Astrocyte (in vitro differentiated cells and primary cell): ENCODE results near the gene C2orf92. TPM values are rescaled to one million over a fixed set of nuclear protein-coding genes. Genes with fewer than 3 reads are reported as not detected.
"Not testable (repeated sequence)": the region's sequence is repeated elsewhere in the genome, so short reads cannot be mapped to it uniquely, and the experiment has no call there.

Source experiments
- DNase-seq: peaks from one replicate; pipeline ENCODE4 v3.0.0-alpha.2; 2010; ENCODE audit warnings: low read depth
- FAIRE-seq: peaks from 2 replicates; lab custom pipeline; 2011; peaks lifted over from hg19 to GRCh38; lab: Jason Lieb, UNC
- H2AFZ ChIP-seq: 2 replicates; pipeline ENCODE4 v1.6.0; 2012; ENCODE audit warnings: low read depth, low read length, inconsistent platforms
- H3K27ac ChIP-seq: 2 replicates; pipeline ENCODE4 v1.5.1; 2011; ENCODE audit warnings: low read depth, low read length, inconsistent platforms
- H3K27me3 ChIP-seq: 2 replicates; pipeline ENCODE4 v1.6.0; 2011; ENCODE audit warnings: low read length, inconsistent platforms; ENCODE audit not compliant: insufficient read depth
- H3K36me3 ChIP-seq: 2 replicates; pipeline ENCODE4 v1.5.1; 2011; ENCODE audit warnings: low read length, inconsistent platforms; ENCODE audit not compliant: insufficient read depth
- H3K4me1 ChIP-seq: 2 replicates; pipeline ENCODE4 v1.5.1; 2011; ENCODE audit warnings: low read length, inconsistent platforms; ENCODE audit not compliant: insufficient read depth
- H3K4me2 ChIP-seq: 2 replicates; pipeline ENCODE4 v1.6.0; 2012; ENCODE audit warnings: low read length, inconsistent platforms
- H3K4me3 ChIP-seq: 2 replicates; pipeline ENCODE4 v1.5.1; 2011; ENCODE audit warnings: low read depth, mild to moderate bottlenecking, low read length, inconsistent platforms; ENCODE audit not compliant: insufficient read depth
- H3K79me2 ChIP-seq: 2 replicates; pipeline ENCODE4 v1.6.0; 2012; ENCODE audit warnings: mild to moderate bottlenecking, low read length, inconsistent platforms; ENCODE audit not compliant: insufficient read depth
- H3K9ac ChIP-seq: 2 replicates; pipeline ENCODE4 v1.6.0; 2012; ENCODE audit warnings: mild to moderate bottlenecking, low read length, inconsistent platforms
- H3K9me3 ChIP-seq: 2 replicates; pipeline ENCODE4 v1.5.1; 2012; ENCODE audit warnings: low read depth, mild to moderate bottlenecking, low read length, inconsistent platforms; ENCODE audit not compliant: insufficient read depth
- H4K20me1 ChIP-seq: 2 replicates; pipeline ENCODE4 v1.6.0; 2012; ENCODE audit warnings: low read length, inconsistent platforms; ENCODE audit not compliant: insufficient read depth
- H3K27ac Mint-ChIP-seq: one replicate; pipeline ENCODE4 v1.8.0; 2021; ENCODE audit warnings: mild to moderate bottlenecking, mixed read lengths; ENCODE audit not compliant: unreplicated experiment
- H3K27me3 Mint-ChIP-seq: one replicate; pipeline ENCODE4 v1.8.0; 2021; ENCODE audit warnings: low read depth, mixed read lengths; ENCODE audit not compliant: unreplicated experiment
- H3K36me3 Mint-ChIP-seq: one replicate; pipeline ENCODE4 v1.8.0; 2021; ENCODE audit warnings: low read depth, mixed read lengths; ENCODE audit not compliant: unreplicated experiment
- H3K4me1 Mint-ChIP-seq: one replicate; pipeline ENCODE4 v1.8.0; 2021; ENCODE audit warnings: low read depth, mixed read lengths; ENCODE audit not compliant: unreplicated experiment
- H3K4me3 Mint-ChIP-seq: one replicate; pipeline ENCODE4 v1.8.0; 2021; ENCODE audit warnings: mild to moderate bottlenecking, moderate library complexity, mixed read lengths; ENCODE audit not compliant: unreplicated experiment
- H3K9me3 Mint-ChIP-seq: one replicate; pipeline ENCODE4 v1.8.0; 2021; ENCODE audit warnings: mild to moderate bottlenecking, mixed read lengths; ENCODE audit not compliant: unreplicated experiment
- EZH2 ChIP-seq: IDR thresholded peaks from 2 replicates; pipeline ENCODE4 v1.6.1; 2012; ENCODE audit warnings: mild to moderate bottlenecking, low read length, inconsistent platforms; ENCODE audit not compliant: insufficient read depth
- total RNA-seq: library from RNA; stranded (reverse); gene quantifications from 2 replicates; pipeline ENCODE4 v1.2.1, GENCODE V29; 2021
- TF ChIP-seq, protein P1 (sequence below): IDR thresholded peaks from 2 replicates; pipeline ENCODE4 v1.5.1; 2011; ENCODE audit warnings: low read depth, mild to moderate bottlenecking, inconsistent platforms, low read length, moderate library complexity; ENCODE audit not compliant: insufficient read depth

C2orf92 gene
- total RNA-seq, 1 donor from 2014 or later, result 15.3 TPM

DNA sequence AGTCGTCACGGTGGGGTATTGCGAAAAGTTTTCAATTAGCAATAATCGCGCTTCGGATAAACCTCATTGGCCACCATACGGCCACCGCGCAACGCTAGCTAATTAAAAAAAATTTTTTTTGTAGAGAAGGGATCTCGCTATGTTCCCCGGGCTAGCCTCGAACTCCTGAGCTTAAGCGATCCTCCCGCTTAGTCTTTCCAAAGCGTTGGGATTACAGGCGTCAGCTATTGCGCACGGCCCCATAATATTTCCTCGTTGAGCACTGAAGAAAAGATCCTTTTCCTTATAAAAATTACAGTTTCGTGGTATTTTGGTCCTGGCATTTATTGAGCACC, 4.9 kb upstream of the C2orf92 start:
- no peaks in the 10 kb centered on the region for H3K36me3 ChIP-seq
- FAIRE-seq (no peak), DNase-seq (no peak)
- H3K79me2 ChIP-seq, result peaks cover 30% of the 10 kb centered on the region
- H2AFZ ChIP-seq, result peak overlapping the region; percentile 87
- TF ChIP-seq, protein P1, sequence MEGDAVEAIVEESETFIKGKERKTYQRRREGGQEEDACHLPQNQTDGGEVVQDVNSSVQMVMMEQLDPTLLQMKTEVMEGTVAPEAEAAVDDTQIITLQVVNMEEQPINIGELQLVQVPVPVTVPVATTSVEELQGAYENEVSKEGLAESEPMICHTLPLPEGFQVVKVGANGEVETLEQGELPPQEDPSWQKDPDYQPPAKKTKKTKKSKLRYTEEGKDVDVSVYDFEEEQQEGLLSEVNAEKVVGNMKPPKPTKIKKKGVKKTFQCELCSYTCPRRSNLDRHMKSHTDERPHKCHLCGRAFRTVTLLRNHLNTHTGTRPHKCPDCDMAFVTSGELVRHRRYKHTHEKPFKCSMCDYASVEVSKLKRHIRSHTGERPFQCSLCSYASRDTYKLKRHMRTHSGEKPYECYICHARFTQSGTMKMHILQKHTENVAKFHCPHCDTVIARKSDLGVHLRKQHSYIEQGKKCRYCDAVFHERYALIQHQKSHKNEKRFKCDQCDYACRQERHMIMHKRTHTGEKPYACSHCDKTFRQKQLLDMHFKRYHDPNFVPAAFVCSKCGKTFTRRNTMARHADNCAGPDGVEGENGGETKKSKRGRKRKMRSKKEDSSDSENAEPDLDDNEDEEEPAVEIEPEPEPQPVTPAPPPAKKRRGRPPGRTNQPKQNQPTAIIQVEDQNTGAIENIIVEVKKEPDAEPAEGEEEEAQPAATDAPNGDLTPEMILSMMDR, result no peak
- TF ChIP-seq EZH2, result no peak
- no peaks in the 10 kb centered on the region for H3K9me3 Mint-ChIP-seq
- H3K36me3 Mint-ChIP-seq, result no peaks in the 10 kb centered on the region
- H3K4me1 ChIP-seq, result peaks cover 26% of the 10 kb centered on the region
- peak overlapping the region; percentile 93 for H3K27ac ChIP-seq
- peaks cover 22% of the 10 kb centered on the region for H4K20me1 ChIP-seq
- peak overlapping the region; percentile 90 for H3K4me3 Mint-ChIP-seq
- H3K4me3 ChIP-seq, result peak overlapping the region; percentile 79
- peaks cover 29% of the 10 kb centered on the region for H3K4me1 Mint-ChIP-seq
- H3K27me3 ChIP-seq, result no peaks in the 10 kb centered on the region
- peak overlapping the region; percentile 87 for H3K9ac ChIP-seq
- H3K27ac Mint-ChIP-seq, result peak overlapping the region; percentile 92
- H3K27me3 Mint-ChIP-seq, result no peaks in the 10 kb centered on the region
- H3K4me2 ChIP-seq, result peak overlapping the region; percentile 90
- H3K9me3 ChIP-seq, result no peaks in the 10 kb centered on the region

DNA sequence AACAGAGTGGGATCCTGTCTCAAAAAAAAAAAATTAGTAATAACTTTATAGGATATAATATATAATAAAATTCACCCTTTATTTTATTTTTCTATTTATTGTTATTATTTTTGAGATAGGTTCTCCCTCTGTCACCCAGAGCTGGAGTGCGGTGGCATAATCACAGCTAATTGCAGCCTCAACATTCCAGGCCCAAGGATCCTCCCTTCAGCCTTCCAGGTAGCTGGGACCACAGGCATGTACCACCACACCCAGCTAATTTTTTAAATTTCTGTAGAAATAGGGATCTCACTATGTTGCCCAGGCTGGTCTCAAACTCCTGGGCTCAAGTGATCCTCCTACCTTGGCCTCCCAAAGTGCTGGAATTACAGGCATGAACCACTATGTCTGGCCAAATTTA, 958 bp downstream of the C2orf92 start:
- DNase-seq (no peak), FAIRE-seq (no peak)
- Histone ChIP-seq H3K79me2 (no peaks in the 10 kb centered on the region), H3K4me3 (no peak overlapping the region), H3K27me3 (no peaks in the 10 kb centered on the region), H3K27ac (no peak overlapping the region), H3K9ac (no peak overlapping the region), H4K20me1 (no peaks in the 10 kb centered on the region), H3K4me1 (peaks cover 5% of the 10 kb centered on the region), H3K36me3 (no peaks in the 10 kb centered on the region), H2AFZ (no peak overlapping the region), H3K4me2 (no peak overlapping the region), H3K9me3 (no peaks in the 10 kb centered on the region)
- Mint-ChIP-seq H3K27ac (no peak overlapping the region), H3K36me3 (peaks cover 6% of the 10 kb centered on the region), H3K27me3 (no peaks in the 10 kb centered on the region), H3K9me3 (no peaks in the 10 kb centered on the region), H3K4me3 (no peak overlapping the region), H3K4me1 (peaks cover 4% of the 10 kb centered on the region)
- TF ChIP-seq, protein P1, result no peak

DNA sequence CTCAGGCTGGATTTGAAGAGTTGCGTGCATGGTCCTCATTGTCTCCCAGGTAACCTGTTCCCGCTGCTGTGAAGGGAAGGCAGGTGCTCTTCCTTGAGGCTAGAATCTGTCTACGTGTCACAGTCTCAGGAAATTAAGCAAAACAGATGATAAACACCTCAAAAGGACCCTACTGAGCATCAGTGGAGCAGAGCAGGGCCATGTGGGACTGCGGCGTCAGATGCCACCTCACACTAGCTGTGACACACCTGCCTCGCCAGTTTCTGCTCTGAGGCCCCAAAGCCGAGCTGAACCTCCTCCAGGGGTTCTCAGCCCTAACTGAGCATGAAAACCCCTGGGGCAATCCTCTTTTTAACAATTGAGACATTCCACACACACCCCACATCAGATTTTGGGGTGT, 2.0 kb downstream of the C2orf92 start:
- Mint-ChIP-seq H3K27me3 (no peaks in the 10 kb centered on the region), H3K4me1 (peaks cover 4% of the 10 kb centered on the region), H3K36me3 (peaks cover 6% of the 10 kb centered on the region), H3K9me3 (no peaks in the 10 kb centered on the region), H3K27ac (no peak overlapping the region), H3K4me3 (no peak overlapping the region)
- Histone ChIP-seq H3K9ac (no peak overlapping the region), H3K79me2 (no peaks in the 10 kb centered on the region), H3K27me3 (no peaks in the 10 kb centered on the region), H3K4me2 (no peak overlapping the region), H3K4me1 (peaks cover 5% of the 10 kb centered on the region), H3K27ac (no peak overlapping the region), H3K4me3 (no peak overlapping the region), H2AFZ (no peak overlapping the region), H4K20me1 (no peaks in the 10 kb centered on the region), H3K9me3 (no peaks in the 10 kb centered on the region), H3K36me3 (no peaks in the 10 kb centered on the region)
- no peak for TF ChIP-seq EZH2
- TF ChIP-seq, protein P1, result no peak
- DNase-seq (no peak), FAIRE-seq (no peak)

DNA sequence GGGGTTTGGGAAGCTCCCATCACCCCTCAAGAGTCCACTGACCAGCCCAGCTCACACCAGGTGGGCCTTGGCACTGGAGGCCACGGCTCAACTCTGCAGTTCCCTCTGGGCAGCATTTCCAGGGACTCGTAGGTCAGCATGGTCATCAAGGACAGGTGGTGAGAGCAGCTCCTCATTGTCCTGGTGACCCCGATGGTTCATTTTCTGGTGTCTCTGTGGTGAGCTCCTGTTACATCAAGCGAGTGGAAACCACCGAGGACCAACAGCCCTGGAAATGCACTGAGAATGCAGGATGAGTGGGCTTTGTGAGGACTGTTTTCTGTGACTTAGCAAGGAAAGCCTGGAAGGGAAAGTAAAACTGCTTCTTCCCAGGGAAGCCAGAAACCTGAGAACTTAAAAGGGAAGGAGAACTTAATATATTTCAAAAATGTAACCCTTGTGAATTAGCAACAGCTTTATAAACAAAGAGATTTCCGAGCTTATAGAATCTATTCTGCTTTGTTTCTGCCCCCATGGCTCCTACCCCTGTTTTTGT, 3.2 kb downstream of the C2orf92 start:
- H3K4me1 ChIP-seq, H3K79me2 ChIP-seq, H2AFZ ChIP-seq, H3K27me3 ChIP-seq, H3K4me3 ChIP-seq, H3K27me3 Mint-ChIP-seq, H3K9me3 Mint-ChIP-seq, H3K9me3 ChIP-seq, FAIRE-seq, H3K27ac Mint-ChIP-seq, H3K36me3 ChIP-seq, H3K27ac ChIP-seq, H4K20me1 ChIP-seq, H3K4me3 Mint-ChIP-seq, H3K4me1 Mint-ChIP-seq, H3K36me3 Mint-ChIP-seq, H3K9ac ChIP-seq, DNase-seq, H3K4me2 ChIP-seq: not testable (repeated sequence)
